WTC11 (cell line): Measurements from ENCODE around the gene ZMYND8. TPM values are rescaled to one million over a fixed set of nuclear protein-coding genes. Genes with fewer than 3 reads are reported as not detected.

Source experiments
- ATAC-seq: fragments of 200-7000 bp; cut with Tn5 transposase; 2 replicates; pipeline ENCODE4 v1.10.0; 2021; ENCODE audit warnings: mild to moderate bottlenecking, moderate library complexity
- CTCF ChIA-PET: fragments of 300-600 bp; sonication (Branson Sonifier 250); formaldehyde crosslinking; loops from one replicate; lab custom pipeline; 2021; ENCODE audit warnings: antibody characterized with exemption; lab: Charles Lee
- POLR2A ChIA-PET: fragments of 350-600 bp; sonication (Branson Sonifier 250); formaldehyde crosslinking; loops from one replicate; lab custom pipeline; 2021; ENCODE audit warnings: antibody characterized with exemption; lab: Charles Lee
- DNase-seq: peaks from one replicate; pipeline ENCODE4 v3.0.0; 2021; ENCODE audit warnings: low spot score
- H3K27ac Mint-ChIP-seq: 2 replicates; pipeline ENCODE4 v1.8.0; 2021; ENCODE audit warnings: mixed read lengths
- H3K27me3 Mint-ChIP-seq: 2 replicates; pipeline ENCODE4 v1.8.0; 2021; ENCODE audit warnings: low read depth, mild to moderate bottlenecking, moderate library complexity, mixed read lengths
- H3K36me3 Mint-ChIP-seq: 2 replicates; pipeline ENCODE4 v1.8.0; 2021; ENCODE audit warnings: mixed read lengths
- H3K4me1 Mint-ChIP-seq: 2 replicates; pipeline ENCODE4 v1.8.0; 2022; ENCODE audit warnings: mixed read lengths
- H3K4me3 Mint-ChIP-seq: 2 replicates; pipeline ENCODE4 v1.8.0; 2021; ENCODE audit warnings: mild to moderate bottlenecking, moderate library complexity, mixed read lengths
- H3K9me3 Mint-ChIP-seq: 2 replicates; pipeline ENCODE4 v1.8.0; 2021; ENCODE audit warnings: mixed read lengths
- FOXK1 ChIP-seq: sonication (generic); formaldehyde crosslinking; IDR thresholded peaks from 2 replicates; pipeline ENCODE4 v1.8.0; 2022; ENCODE audit warnings: mild to moderate bottlenecking, moderate library complexity, missing genetic modification reagents
- GABPB1 ChIP-seq: sonication (generic); formaldehyde crosslinking; IDR thresholded peaks from 2 replicates; pipeline ENCODE4 v1.8.1; 2023; ENCODE audit warnings: mild to moderate bottlenecking, missing genetic modification reagents
- GRHL2 ChIP-seq: fragments of 250-450 bp; sonication (Bioruptor Pico); IDR thresholded peaks from 2 replicates; pipeline ENCODE4 v1.8.0; 2022; ENCODE audit warnings: mild to moderate bottlenecking, moderate library complexity; ENCODE audit not compliant: insufficient replicate concordance, severe bottlenecking
- GTF2I ChIP-seq: fragments of 250-450 bp; sonication (Bioruptor Pico); conservative IDR thresholded peaks from 2 replicates; pipeline ENCODE4 v1.4.0; 2021; ENCODE audit warnings: mild to moderate bottlenecking
- JUN ChIP-seq: sonication (generic); formaldehyde crosslinking; IDR thresholded peaks from 2 replicates; pipeline ENCODE4 v1.8.0; 2023; ENCODE audit warnings: mild to moderate bottlenecking, missing genetic modification reagents
- MYBL2 ChIP-seq: sonication (generic); formaldehyde crosslinking; IDR thresholded peaks from 2 replicates; pipeline ENCODE4 v1.8.1; 2023; ENCODE audit warnings: mild to moderate bottlenecking, moderate library complexity, missing genetic modification reagents
- NR2C2 ChIP-seq: sonication (generic); formaldehyde crosslinking; IDR thresholded peaks from 2 replicates; pipeline ENCODE4 v1.8.0; 2022; ENCODE audit warnings: mild to moderate bottlenecking, missing genetic modification reagents
- TP53 ChIP-seq: sonication (generic); formaldehyde crosslinking; IDR thresholded peaks from 2 replicates; pipeline ENCODE4 v1.8.1; 2023; ENCODE audit warnings: mild to moderate bottlenecking, missing genetic modification reagents
- ZNF219 ChIP-seq: sonication (generic); formaldehyde crosslinking; IDR thresholded peaks from 2 replicates; pipeline ENCODE4 v1.8.0; 2023; ENCODE audit warnings: missing genetic modification reagents, mild to moderate bottlenecking, borderline replicate concordance
- ZNF423 ChIP-seq: fragments of 250-450 bp; sonication (Bioruptor Pico); IDR thresholded peaks from 2 replicates; pipeline ENCODE4 v2.1.2; 2022; ENCODE audit warnings: mild to moderate bottlenecking, moderate library complexity
- total RNA-seq: library from RNA; stranded (reverse); gene quantifications from 3 replicates; pipeline ENCODE4 v1.2.3, GENCODE V29; 2021
- TF ChIP-seq, protein P1 (sequence below): sonication (generic); formaldehyde crosslinking; IDR thresholded peaks from 2 replicates; pipeline ENCODE4 v1.8.1; 2023; ENCODE audit warnings: mild to moderate bottlenecking, missing genetic modification reagents, moderate library complexity
- TF ChIP-seq, protein P2 (sequence below): fragments of 250-450 bp; sonication (Bioruptor Pico); IDR thresholded peaks from 2 replicates; pipeline ENCODE4 v2.1.2; 2022; ENCODE audit warnings: mild to moderate bottlenecking, moderate library complexity
- TF ChIP-seq, protein P3 (sequence below): fragments of 250-450 bp; sonication (Bioruptor Pico); IDR thresholded peaks from 2 replicates; pipeline ENCODE4 v1.9.0; 2021; ENCODE audit warnings: mild to moderate bottlenecking, borderline replicate concordance
- TF ChIP-seq, protein P4 (sequence below): sonication (generic); formaldehyde crosslinking; IDR thresholded peaks from 2 replicates; pipeline ENCODE4 v1.8.1; 2022; ENCODE audit warnings: mild to moderate bottlenecking, missing genetic modification reagents, moderate library complexity, borderline replicate concordance

ZMYND8 gene
- total RNA-seq, 1 experiment from 2014 or later = 114 TPM

DNA sequence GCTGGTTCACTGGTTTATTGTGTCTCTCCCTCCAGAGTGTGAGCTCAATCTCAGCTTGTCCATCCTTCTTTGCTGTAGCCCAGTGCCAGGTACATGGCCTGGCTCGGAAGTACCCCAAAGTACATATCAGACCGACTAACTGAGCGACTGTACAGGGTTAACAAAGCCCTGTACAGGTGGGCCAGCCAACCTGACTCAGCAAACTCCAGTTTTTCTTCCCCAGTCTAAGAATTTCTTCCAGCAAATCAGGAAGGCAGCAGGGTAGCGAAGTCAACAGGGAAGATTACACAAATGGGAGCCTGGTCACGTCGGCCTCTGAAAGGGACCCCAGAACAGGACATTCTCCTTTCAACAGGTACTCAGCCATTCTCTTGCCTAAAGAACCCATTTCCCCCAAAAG is 31.3 kb downstream of the ZMYND8 start:
- no peak for DNase-seq
- CTCF ChIA-PET = interaction anchor here (1.0 to 4.4 kb wide), 2 partner anchors 24 to 59 kb away, joined by 4 to 26 read pairs; no protein-coding TSS in a partner anchor
- peaks cover 17% of the 10 kb centered on the region for H3K36me3 Mint-ChIP-seq
- peak overlapping the region; percentile 99 for H3K27ac Mint-ChIP-seq
- H3K4me1 Mint-ChIP-seq = peaks cover 83% of the 10 kb centered on the region
- TF ChIP-seq, protein P1, sequence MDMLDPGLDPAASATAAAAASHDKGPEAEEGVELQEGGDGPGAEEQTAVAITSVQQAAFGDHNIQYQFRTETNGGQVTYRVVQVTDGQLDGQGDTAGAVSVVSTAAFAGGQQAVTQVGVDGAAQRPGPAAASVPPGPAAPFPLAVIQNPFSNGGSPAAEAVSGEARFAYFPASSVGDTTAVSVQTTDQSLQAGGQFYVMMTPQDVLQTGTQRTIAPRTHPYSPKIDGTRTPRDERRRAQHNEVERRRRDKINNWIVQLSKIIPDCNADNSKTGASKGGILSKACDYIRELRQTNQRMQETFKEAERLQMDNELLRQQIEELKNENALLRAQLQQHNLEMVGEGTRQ = no peak
- TF ChIP-seq GTF2I (CRISPR knock-in tag) = no peak
- no peak for TF ChIP-seq NR2C2 (CRISPR knock-in tag)
- TF ChIP-seq, protein P2, sequence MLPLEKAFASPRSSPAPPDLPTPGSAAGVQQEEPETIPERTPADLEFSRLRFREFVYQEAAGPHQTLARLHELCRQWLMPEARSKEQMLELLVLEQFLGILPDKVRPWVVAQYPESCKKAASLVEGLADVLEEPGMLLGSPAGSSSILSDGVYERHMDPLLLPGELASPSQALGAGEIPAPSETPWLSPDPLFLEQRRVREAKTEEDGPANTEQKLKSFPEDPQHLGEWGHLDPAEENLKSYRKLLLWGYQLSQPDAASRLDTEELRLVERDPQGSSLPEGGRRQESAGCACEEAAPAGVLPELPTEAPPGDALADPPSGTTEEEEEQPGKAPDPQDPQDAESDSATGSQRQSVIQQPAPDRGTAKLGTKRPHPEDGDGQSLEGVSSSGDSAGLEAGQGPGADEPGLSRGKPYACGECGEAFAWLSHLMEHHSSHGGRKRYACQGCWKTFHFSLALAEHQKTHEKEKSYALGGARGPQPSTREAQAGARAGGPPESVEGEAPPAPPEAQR (CRISPR knock-in tag) = no peak
- TF ChIP-seq, protein P3, sequence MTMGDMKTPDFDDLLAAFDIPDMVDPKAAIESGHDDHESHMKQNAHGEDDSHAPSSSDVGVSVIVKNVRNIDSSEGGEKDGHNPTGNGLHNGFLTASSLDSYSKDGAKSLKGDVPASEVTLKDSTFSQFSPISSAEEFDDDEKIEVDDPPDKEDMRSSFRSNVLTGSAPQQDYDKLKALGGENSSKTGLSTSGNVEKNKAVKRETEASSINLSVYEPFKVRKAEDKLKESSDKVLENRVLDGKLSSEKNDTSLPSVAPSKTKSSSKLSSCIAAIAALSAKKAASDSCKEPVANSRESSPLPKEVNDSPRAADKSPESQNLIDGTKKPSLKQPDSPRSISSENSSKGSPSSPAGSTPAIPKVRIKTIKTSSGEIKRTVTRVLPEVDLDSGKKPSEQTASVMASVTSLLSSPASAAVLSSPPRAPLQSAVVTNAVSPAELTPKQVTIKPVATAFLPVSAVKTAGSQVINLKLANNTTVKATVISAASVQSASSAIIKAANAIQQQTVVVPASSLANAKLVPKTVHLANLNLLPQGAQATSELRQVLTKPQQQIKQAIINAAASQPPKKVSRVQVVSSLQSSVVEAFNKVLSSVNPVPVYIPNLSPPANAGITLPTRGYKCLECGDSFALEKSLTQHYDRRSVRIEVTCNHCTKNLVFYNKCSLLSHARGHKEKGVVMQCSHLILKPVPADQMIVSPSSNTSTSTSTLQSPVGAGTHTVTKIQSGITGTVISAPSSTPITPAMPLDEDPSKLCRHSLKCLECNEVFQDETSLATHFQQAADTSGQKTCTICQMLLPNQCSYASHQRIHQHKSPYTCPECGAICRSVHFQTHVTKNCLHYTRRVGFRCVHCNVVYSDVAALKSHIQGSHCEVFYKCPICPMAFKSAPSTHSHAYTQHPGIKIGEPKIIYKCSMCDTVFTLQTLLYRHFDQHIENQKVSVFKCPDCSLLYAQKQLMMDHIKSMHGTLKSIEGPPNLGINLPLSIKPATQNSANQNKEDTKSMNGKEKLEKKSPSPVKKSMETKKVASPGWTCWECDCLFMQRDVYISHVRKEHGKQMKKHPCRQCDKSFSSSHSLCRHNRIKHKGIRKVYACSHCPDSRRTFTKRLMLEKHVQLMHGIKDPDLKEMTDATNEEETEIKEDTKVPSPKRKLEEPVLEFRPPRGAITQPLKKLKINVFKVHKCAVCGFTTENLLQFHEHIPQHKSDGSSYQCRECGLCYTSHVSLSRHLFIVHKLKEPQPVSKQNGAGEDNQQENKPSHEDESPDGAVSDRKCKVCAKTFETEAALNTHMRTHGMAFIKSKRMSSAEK (CRISPR knock-in tag) = no peak
- no peak for TF ChIP-seq TP53
- TF ChIP-seq JUN (CRISPR knock-in tag) = no peak
- TF ChIP-seq ZNF219 = no peak
- no peak for TF ChIP-seq GRHL2 (CRISPR knock-in tag)
- no peak for TF ChIP-seq MYBL2
- TF ChIP-seq, protein P4, sequence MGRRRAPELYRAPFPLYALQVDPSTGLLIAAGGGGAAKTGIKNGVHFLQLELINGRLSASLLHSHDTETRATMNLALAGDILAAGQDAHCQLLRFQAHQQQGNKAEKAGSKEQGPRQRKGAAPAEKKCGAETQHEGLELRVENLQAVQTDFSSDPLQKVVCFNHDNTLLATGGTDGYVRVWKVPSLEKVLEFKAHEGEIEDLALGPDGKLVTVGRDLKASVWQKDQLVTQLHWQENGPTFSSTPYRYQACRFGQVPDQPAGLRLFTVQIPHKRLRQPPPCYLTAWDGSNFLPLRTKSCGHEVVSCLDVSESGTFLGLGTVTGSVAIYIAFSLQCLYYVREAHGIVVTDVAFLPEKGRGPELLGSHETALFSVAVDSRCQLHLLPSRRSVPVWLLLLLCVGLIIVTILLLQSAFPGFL = no peak
- no peak for TF ChIP-seq FOXK1 (CRISPR knock-in tag)
- TF ChIP-seq, all 79 proteins: peak for 0
- Mint-ChIP-seq H3K27me3 (no peaks in the 10 kb centered on the region), H3K9me3 (no peaks in the 10 kb centered on the region), H3K4me3 (no peak overlapping the region)
- POLR2A ChIA-PET = no interaction called here
- ATAC-seq = no peak

DNA sequence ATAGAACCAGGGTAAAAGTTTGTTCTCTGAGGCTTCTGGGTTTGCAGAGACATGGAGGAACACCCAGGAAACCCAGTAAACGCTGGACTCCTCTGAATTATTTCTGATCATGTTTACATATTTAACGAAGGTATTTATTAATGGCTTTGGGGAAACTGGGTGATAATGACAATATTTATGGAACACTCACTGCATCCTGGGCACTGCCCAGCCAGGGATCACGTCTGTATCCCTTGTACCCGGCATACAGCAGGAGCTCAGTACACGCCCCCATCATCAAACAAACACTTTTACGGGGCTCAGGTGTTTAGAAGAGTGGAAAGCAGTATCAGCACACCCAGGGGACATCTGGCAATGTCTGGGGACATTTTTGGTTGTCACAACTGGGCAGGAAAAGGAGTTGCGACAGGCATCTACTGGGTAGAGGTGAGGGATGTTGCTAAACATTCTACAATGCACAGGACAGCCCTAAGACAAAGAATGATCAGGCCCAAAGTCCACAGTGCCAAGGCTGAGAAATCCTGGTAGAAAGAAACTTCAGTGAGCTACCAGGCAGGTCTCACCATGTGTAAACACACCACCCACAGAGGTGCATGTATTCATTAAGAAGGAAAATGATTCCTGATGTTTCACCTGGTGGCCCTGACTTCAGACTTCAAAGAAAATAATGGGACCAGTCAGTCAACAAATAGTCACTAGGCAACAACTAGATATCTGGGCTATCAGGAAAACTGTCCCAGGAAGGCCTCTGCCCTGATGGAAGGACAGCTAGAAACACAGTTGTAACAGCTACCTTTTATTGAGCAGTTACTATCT is 35.3 kb downstream of the ZMYND8 start:
- ChIA-PET POLR2A (interaction anchor here (0.6 to 8.2 kb wide), 7 partner anchors 8 to 89 kb away, joined by 3 to 140 read pairs (median 4); partner anchors contain the start of gene ZMYND8), CTCF (interaction anchor here (0.7 to 4.0 kb wide), 4 partner anchors 8 to 63 kb away, joined by 3 to 34 read pairs (median 5); no protein-coding TSS in a partner anchor)
- Mint-ChIP-seq H3K4me3 (peak overlapping the region; percentile 42), H3K4me1 (peaks cover 91% of the 10 kb centered on the region), H3K36me3 (peaks cover 5% of the 10 kb centered on the region), H3K27ac (peak overlapping the region; percentile 100), H3K9me3 (no peaks in the 10 kb centered on the region), H3K27me3 (no peaks in the 10 kb centered on the region)
- peak; percentile 72 for TF ChIP-seq GABPB1 (CRISPR knock-in tag)
- TF ChIP-seq ZNF423 (CRISPR knock-in tag) = no peak
- ATAC-seq (no peak), DNase-seq (no peak)
